GM19043 (cell line): Measurements from ENCODE around the gene SSBP4.
"Not testable (repeated sequence)": the region's sequence is repeated elsewhere in the genome, so short reads cannot be mapped to it uniquely, and the experiment has no call there.

ENCODE experiments used
- ATAC-seq: cut with Tn5 transposase; IDR thresholded peaks from one replicate; pipeline ENCODE4 v1.9.1; 2021; ENCODE audit warnings: low read depth; ENCODE audit not compliant: unreplicated experiment

SSBP4 gene

GRCh38 chr19:18419195-18419698 is at the start of gene SSBP4:
SSBP4 (plus strand) TSS chr19:18419398; CDS start chr19:18419649, 251 bp downstream.
- no peak for ATAC-seq

GRCh38 chr19:18373407-18373891 is 45.7 kb upstream of the SSBP4 start:
- no peak for ATAC-seq

GRCh38 chr19:18373892-18374629 is 45.1 kb upstream of the SSBP4 start:
- ATAC-seq, result peak; percentile 80

- ATAC-seq, result no peak
These were observed 42.2 kb upstream of the SSBP4 start for GRCh38 chr19:18377026-18377425.

- ATAC-seq, result no peak
These were observed 39.1 kb upstream of the SSBP4 start for GRCh38 chr19:18379803-18380747.

- no peak for ATAC-seq
These were observed 38.4 kb upstream of the SSBP4 start for GRCh38 chr19:18380843-18381242.

GRCh38 chr19:18383622-18384021 is 35.6 kb upstream of the SSBP4 start:
- not testable (repeated sequence) for ATAC-seq

- ATAC-seq, result no peak
These were observed 34.4 kb upstream of the SSBP4 start for GRCh38 chr19:18384775-18385174.

- no peak for ATAC-seq
These were observed 33.9 kb upstream of the SSBP4 start for GRCh38 chr19:18385359-18385674.

GRCh38 chr19:18385675-18386542 is 33.3 kb upstream of the SSBP4 start, which contains the start of gene GDF15:
GDF15 (plus strand) TSS chr19:18386158; CDS start chr19:18386190, 32 bp downstream.
- no peak for ATAC-seq

GRCh38 chr19:18386543-18387271 is 32.5 kb upstream of the SSBP4 start:
- ATAC-seq, result no peak

GRCh38 chr19:18388100-18388959 is 30.9 kb upstream of the SSBP4 start:
- ATAC-seq, result peak; percentile 71

- no peak for ATAC-seq
These were observed 30.1 kb upstream of the SSBP4 start for GRCh38 chr19:18388960-18389725.

GRCh38 chr19:18389726-18390064 is 29.5 kb upstream of the SSBP4 start:
- no peak for ATAC-seq

- ATAC-seq, result no peak
These were observed 28.9 kb upstream of the SSBP4 start for GRCh38 chr19:18390065-18390907.

- no peak for ATAC-seq
These were observed 27.6 kb upstream of the SSBP4 start for GRCh38 chr19:18391509-18392075.

- no peak for ATAC-seq
These were observed 26.8 kb upstream of the SSBP4 start for GRCh38 chr19:18392417-18392816.
